Psoas muscle (tissue), 8 donors: ENCODE results near the gene AREL1. TPM values are rescaled to one million over a fixed set of nuclear protein-coding genes. Genes with fewer than 3 reads are reported as not detected.

Source experiments
- ATAC-seq, 4 donors: fragments of 200-7000 bp; cut with Tn5 transposase; one replicate each; pipeline ENCODE4 v1.9.1; 2020; ENCODE audit warnings: moderate library complexity in 3 of 4, mild to moderate bottlenecking in 2 of 4
- DNase-seq, 2 donors: peaks; one replicate each; pipeline ENCODE4 v3.0.0-alpha.2; 2020
- H3K27ac ChIP-seq: fragments of 200-600 bp; one replicate; pipeline ENCODE4 v1.8.0; 2022
- H3K27me3 ChIP-seq, 3 donors: fragments of 200-600 bp in 1 of 3; one replicate each; pipeline versions ENCODE4 v1.6.1 to v1.8.0; 2013 to 2022; ENCODE audit warnings: low read length in 2 of 3, mild to moderate bottlenecking in 2 of 3, moderate library complexity in 1 of 3; ENCODE audit not compliant: insufficient read depth in 3 of 3
- H3K36me3 ChIP-seq, 2 donors: fragments of 200-600 bp in 1 of 2; one replicate each; pipeline versions ENCODE4 v1.6.1 to v1.8.0; 2013 to 2022; ENCODE audit warnings: low read depth in 1 of 2, mild to moderate bottlenecking in 1 of 2, moderate library complexity in 1 of 2; ENCODE audit not compliant: insufficient read depth in 1 of 2
- H3K4me1 ChIP-seq: fragments of 200-600 bp; one replicate; pipeline ENCODE4 v1.8.0; 2022
- H3K4me3 ChIP-seq: fragments of 200-600 bp; one replicate; pipeline ENCODE4 v1.8.0; 2022; ENCODE audit warnings: mild to moderate bottlenecking
- H3K9me3 ChIP-seq: fragments of 200-600 bp; one replicate; pipeline ENCODE4 v1.8.0; 2022
- WGBS, 3 donors: extraction: QIAGEN DNeasy Blood & Tissue Kit; methylation state at CpG; one replicate each; pipeline versions ENCODE4 v1.1.6 to v1.1.7; 2013; 5-methylcytosine and 5-hydroxymethylcytosine counted together
- intact Hi-C, 2 donors: fragments of 100-400 bp; cut with DNase I; formaldehyde crosslinking; loops; one replicate each; pipeline versions ENCODE4 v1.11.0 to v1.14.2; 2022
- polyA plus RNA-seq, 3 donors: library from polyadenylated mRNA; stranded (reverse); fragments of 200-250 nt; gene quantifications; one replicate each; pipeline ENCODE4 v1.2.3, GENCODE V29; 2013
- total RNA-seq, 4 donors: library from RNA; stranded (reverse); fragmentation: NEBNext Ultra II Directional in 2 of 4; extraction: Animal tissue kit (Norgen Biotek cat#: 25700) in 2 of 4; gene quantifications; one replicate each; pipeline versions ENCODE4 v1.2.1 to v1.2.4, GENCODE V29; 2021 to 2023
- TF ChIP-seq, protein P1 (sequence below): fragments of 200-600 bp; IDR thresholded peaks from one replicate; pipeline ENCODE4 v1.8.0; 2022; ENCODE audit warnings: antibody characterized with exemption
- donor health status: healthy with polysubstance abuse.
- donor health status: DM: no; HTN: no; CAD: no; lungs with moderate emphysema.
- donor health status: Bipolar disorder and iron deficiency.
- donor health status: healthy.
- donor health status: DM: yes; HTN: yes; CAD: no.
- donor health status: DM: no; HTN: no; CAD: no.
- donor health status: DM: no; HTN: no; CAD: no.
- donor health status: DM: yes; HTN: yes; CAD: no.

The AREL1 gene
- total and polyA plus RNA-seq, 7 donors = 8.5 to 24.6 (median 15.4) TPM

DNA sequence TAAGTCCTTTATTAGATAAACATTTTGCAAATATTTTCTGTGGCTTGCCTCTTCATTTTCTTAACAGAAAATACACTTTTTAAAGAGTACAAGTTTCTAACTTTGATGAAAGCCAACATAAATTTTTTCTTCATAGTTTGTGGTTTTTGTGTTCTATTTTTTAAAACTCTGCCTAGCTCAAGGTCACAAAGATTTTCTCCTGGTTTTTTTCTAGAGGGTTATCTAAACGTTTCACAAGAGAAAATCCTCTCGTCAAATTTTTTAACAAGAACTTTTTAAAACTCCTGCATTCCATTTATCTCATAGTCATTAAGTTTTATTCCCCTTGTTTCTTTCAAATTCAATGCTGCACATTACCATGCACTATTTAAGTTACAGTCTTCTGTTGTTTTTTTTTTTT, 8.2 kb downstream of the AREL1 start:
- Histone ChIP-seq H3K27ac (no peak overlapping the region), H3K27me3 (no peaks in the 10 kb centered on the region), H3K36me3 (no peaks in the 10 kb centered on the region), H3K9me3 (no peaks in the 10 kb centered on the region), H3K4me1 (peaks cover 9% of the 10 kb centered on the region), H3K4me3 (no peak overlapping the region)
- 58 to 74% (median 70%) methylated on average over 2 of the region's 2 CpGs for WGBS, 3 donors
- TF ChIP-seq, protein P1, sequence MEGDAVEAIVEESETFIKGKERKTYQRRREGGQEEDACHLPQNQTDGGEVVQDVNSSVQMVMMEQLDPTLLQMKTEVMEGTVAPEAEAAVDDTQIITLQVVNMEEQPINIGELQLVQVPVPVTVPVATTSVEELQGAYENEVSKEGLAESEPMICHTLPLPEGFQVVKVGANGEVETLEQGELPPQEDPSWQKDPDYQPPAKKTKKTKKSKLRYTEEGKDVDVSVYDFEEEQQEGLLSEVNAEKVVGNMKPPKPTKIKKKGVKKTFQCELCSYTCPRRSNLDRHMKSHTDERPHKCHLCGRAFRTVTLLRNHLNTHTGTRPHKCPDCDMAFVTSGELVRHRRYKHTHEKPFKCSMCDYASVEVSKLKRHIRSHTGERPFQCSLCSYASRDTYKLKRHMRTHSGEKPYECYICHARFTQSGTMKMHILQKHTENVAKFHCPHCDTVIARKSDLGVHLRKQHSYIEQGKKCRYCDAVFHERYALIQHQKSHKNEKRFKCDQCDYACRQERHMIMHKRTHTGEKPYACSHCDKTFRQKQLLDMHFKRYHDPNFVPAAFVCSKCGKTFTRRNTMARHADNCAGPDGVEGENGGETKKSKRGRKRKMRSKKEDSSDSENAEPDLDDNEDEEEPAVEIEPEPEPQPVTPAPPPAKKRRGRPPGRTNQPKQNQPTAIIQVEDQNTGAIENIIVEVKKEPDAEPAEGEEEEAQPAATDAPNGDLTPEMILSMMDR = no peak
- no peak for ATAC-seq
- intact Hi-C loops = loop anchor here in 1 of 2 donors (5.0 kb wide), 1 partner anchor 37 kb away; no protein-coding TSS in a partner anchor
- DNase-seq = no peak

DNA sequence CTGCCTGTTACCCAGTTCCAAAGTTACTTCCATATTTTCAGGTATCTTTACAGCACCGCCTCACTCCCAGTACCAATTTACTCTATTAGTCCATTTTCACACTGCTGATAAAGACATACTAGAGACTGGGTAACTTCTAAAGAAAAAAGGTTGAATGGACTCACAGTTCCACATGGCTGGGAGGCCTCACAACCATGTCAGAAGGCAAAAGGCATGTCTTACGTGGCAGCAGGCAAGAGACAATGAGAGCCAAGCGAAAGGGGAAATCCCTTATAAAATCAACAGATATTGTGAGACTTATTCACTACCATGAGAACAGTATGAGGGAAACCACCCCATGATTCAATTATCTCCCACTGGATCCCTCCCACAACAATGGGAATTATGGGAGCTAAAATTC, 9.8 kb downstream of the AREL1 start:
- 89 to 94% (median 93%) methylated on average over 3 of the region's 3 CpGs for WGBS, 3 donors
- ATAC-seq = no peak

DNA sequence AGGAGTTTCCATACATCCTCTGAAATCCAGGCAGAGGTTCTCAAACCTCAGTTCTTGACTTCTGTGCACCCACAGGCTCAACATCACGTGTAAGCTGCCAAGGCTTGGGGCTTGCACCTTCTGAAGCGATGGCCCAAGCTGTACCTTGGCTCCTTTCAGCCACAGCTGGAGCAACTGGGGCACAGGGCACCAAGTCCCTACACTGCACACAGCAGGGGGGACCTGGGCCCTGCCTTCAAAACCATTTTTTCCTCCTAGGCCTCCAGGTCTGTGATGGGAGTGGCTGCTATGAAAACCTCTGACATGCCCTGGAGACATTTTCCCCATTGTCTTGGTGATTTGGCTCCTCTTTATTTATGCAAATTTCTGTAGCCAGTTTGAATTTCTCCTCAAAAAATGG, 10.6 kb downstream of the AREL1 start:
- no peak for ATAC-seq
- H3K4me1 ChIP-seq = no peaks in the 10 kb centered on the region
- H3K27me3 ChIP-seq = no peaks in the 10 kb centered on the region
- peaks cover 0 to 5% of the 10 kb centered on the region in 2 donors for H3K36me3 ChIP-seq
- no peak for DNase-seq
- no peak overlapping the region for H3K4me3 ChIP-seq
- intact Hi-C loops = loop anchor here in 1 of 2 donors (5.0 kb wide), 1 partner anchor 35 kb away; no protein-coding TSS in a partner anchor
- no peak overlapping the region for H3K27ac ChIP-seq
- TF ChIP-seq, protein P1 = no peak
- no peaks in the 10 kb centered on the region for H3K9me3 ChIP-seq
- WGBS, 3 donors = 96 to 100% (median 100%) methylated on average over 2 of the region's 2 CpGs

More for the DNA sequence above, 9.8 kb downstream of the AREL1 start:
- no peak overlapping the region for H3K27ac ChIP-seq
- DNase-seq = no peak
- TF ChIP-seq, protein P1 = no peak
- intact Hi-C loops = loop anchor here in 1 of 2 donors (5.0 kb wide), 1 partner anchor 36 kb away; no protein-coding TSS in a partner anchor
- no peaks in the 10 kb centered on the region for H3K9me3 ChIP-seq
- no peaks in the 10 kb centered on the region for H3K4me1 ChIP-seq
- H3K27me3 ChIP-seq = no peaks in the 10 kb centered on the region
- no peaks in the 10 kb centered on the region for H3K36me3 ChIP-seq
- H3K4me3 ChIP-seq = no peak overlapping the region

DNA sequence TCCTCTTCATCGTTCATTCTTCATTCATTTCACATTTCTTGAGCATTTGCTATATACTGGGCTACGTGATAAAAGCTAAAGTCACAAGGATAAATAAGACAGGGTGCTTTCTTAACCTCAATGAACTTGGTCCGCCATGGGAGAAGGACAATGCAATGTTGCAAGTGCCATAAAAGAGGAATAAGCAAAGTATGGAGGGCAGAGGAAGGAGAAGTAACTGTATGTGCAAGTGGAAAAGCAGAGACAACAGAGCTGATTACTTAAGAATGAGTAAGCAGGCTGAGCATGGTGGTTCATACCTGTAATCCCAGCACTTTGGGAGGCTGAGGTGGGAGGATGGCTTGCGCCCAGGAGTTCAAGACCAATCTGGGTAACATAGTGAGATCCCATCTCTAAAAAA, 14.4 kb downstream of the AREL1 start:
- peaks cover 0 to 10% of the 10 kb centered on the region in 2 donors for H3K36me3 ChIP-seq
- H3K4me3 ChIP-seq = no peak overlapping the region
- TF ChIP-seq, protein P1 = no peak
- no peak overlapping the region for H3K27ac ChIP-seq
- no peaks in the 10 kb centered on the region for H3K9me3 ChIP-seq
- no peaks in the 10 kb centered on the region for H3K4me1 ChIP-seq
- no peak for DNase-seq
- intact Hi-C loops = no loop called here
- ATAC-seq = no peak
- 93 to 98% (median 97%) methylated on average over 4 of the region's 4 CpGs for WGBS, 3 donors
- no peaks in the 10 kb centered on the region for H3K27me3 ChIP-seq

DNA sequence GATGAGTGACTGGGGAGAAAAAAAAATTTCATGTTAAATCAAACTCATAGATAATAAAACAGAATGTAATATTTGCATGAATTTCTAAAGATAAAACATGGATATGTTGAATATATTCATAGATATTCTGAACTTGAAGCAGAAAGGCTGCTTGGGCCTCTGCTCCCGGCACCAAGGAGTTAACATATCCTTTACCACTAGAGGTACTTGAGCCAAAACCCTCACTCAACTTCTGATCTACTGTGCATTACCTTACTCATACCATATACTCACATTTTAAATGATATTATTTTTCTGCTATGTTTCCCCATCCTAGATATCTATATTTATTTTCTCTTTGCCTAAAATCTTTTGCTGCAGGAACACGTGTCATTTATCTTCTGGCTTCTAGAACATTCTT, 14.9 kb downstream of the AREL1 start:
- ATAC-seq (no peak), DNase-seq (no peak)
- 91 to 94% (median 91%) methylated on average over 2 of the region's 2 CpGs for WGBS, 3 donors
- Histone ChIP-seq H3K27me3 (no peaks in the 10 kb centered on the region), H3K4me3 (no peak overlapping the region), H3K27ac (no peak overlapping the region), H3K9me3 (no peaks in the 10 kb centered on the region), H3K4me1 (peaks cover under 1% of the 10 kb centered on the region), H3K36me3 (peaks cover 0 to 10% of the 10 kb centered on the region in 2 donors)
- intact Hi-C loops = no loop called here
- TF ChIP-seq, protein P1 = no peak
